HEK293 (cell line): Measurements from ENCODE around the gene EPAS1.

Experiments
- CTCF ChIA-PET: fragments of 350-600 bp; formaldehyde crosslinking; extraction: SDS; loops from one replicate; lab custom pipeline; 2021; ENCODE audit warnings: antibody characterized with exemption; lab: Yijun Ruan, JAX
- POLR2A ChIA-PET: fragments of 300-600 bp; formaldehyde crosslinking; extraction: SDS; loops from one replicate; lab custom pipeline; 2020; ENCODE audit warnings: antibody characterized with exemption, inconsistent platforms; lab: Yijun Ruan, JAX
- H3K27ac ChIP-seq: fragments of 200-500 bp; sonication (Bioruptor generic); 2 replicates; pipeline ENCODE4 v1.5.1; 2014; ENCODE audit warnings: low read depth, low read length, control low read depth, inconsistent platforms; ENCODE audit errors: extremely low read depth
- H3K36me3 ChIP-seq, 2 experiments: fragments of 200-500 bp in 1 of 2; sonication (Bioruptor generic) in 1 of 2; 1 replicate in 1 of 2; 2 replicates in 1 of 2; pipeline ENCODE4 v1.5.1; 2014 to 2017; ENCODE audit warnings: inconsistent platforms in 2 of 2, low read length in 2 of 2; ENCODE audit not compliant: control insufficient read depth in 2 of 2, insufficient read depth in 1 of 2
- H3K4me1 ChIP-seq: fragments of 200-500 bp; sonication (Bioruptor generic); 2 replicates; pipeline ENCODE4 v1.5.1; 2014; ENCODE audit warnings: mild to moderate bottlenecking, low read length, inconsistent platforms; ENCODE audit not compliant: control insufficient read depth, insufficient read depth
- H3K4me3 ChIP-seq: 2 replicates; pipeline ENCODE4 v1.5.1; 2011; ENCODE audit warnings: low read depth, mild to moderate bottlenecking, control low read depth, low read length, moderate library complexity
- H3K9me3 ChIP-seq: fragments of 200-500 bp; sonication (Bioruptor generic); 2 replicates; pipeline ENCODE4 v1.5.1; 2014; ENCODE audit warnings: low read depth, low read length, inconsistent platforms; ENCODE audit not compliant: control insufficient read depth, insufficient read depth
- BCL11A ChIP-seq: fragments of 450-650 bp; formaldehyde crosslinking; IDR thresholded peaks from 2 replicates; pipeline ENCODE4 v1.5.1; 2016; ENCODE audit warnings: low read depth, missing biosample characterization, missing genetic modification characterization
- BCL6B ChIP-seq: fragments of 450-650 bp; formaldehyde crosslinking; IDR thresholded peaks from 2 replicates; pipeline ENCODE4 v1.5.1; 2017; ENCODE audit warnings: missing biosample characterization, missing genetic modification characterization
- FEZF1 ChIP-seq: fragments of 450-650 bp; formaldehyde crosslinking; IDR thresholded peaks from 2 replicates; pipeline ENCODE4 v1.5.1; 2016; ENCODE audit warnings: missing biosample characterization, missing genetic modification characterization
- GLI4 ChIP-seq: fragments of 450-650 bp; formaldehyde crosslinking; IDR thresholded peaks from 2 replicates; pipeline ENCODE4 v1.5.1; 2016; ENCODE audit warnings: missing biosample characterization, missing genetic modification characterization
- HOXD13 ChIP-seq: sonication (generic); formaldehyde crosslinking; IDR thresholded peaks from 2 replicates; pipeline ENCODE4 v1.8.0; 2022; ENCODE audit warnings: missing genetic modification reagents, borderline replicate concordance
- IKZF3 ChIP-seq: fragments of 450-650 bp; IDR thresholded peaks from 2 replicates; pipeline ENCODE4 v1.5.0; 2018; ENCODE audit warnings: missing biosample characterization, mild to moderate bottlenecking, missing genetic modification characterization, moderate library complexity
- KLF16 ChIP-seq: fragments of 450-650 bp; formaldehyde crosslinking; IDR thresholded peaks from 2 replicates; pipeline ENCODE4 v1.5.1; 2017; ENCODE audit warnings: missing biosample characterization, missing genetic modification characterization
- KLF7 ChIP-seq: fragments of 450-650 bp; formaldehyde crosslinking; IDR thresholded peaks from 2 replicates; pipeline ENCODE4 v1.5.1; 2016; ENCODE audit warnings: missing biosample characterization, missing genetic modification characterization, borderline replicate concordance
- MYNN ChIP-seq: fragments of 450-650 bp; formaldehyde crosslinking; IDR thresholded peaks from 2 replicates; pipeline ENCODE4 v1.5.1; 2016; ENCODE audit warnings: missing biosample characterization, missing genetic modification characterization, borderline replicate concordance
- REPIN1 ChIP-seq: fragments of 450-650 bp; formaldehyde crosslinking; IDR thresholded peaks from 2 replicates; pipeline ENCODE4 v1.5.1; 2017; ENCODE audit warnings: missing biosample characterization, missing genetic modification characterization, low read depth
- YY1 ChIP-seq: fragments of 450-650 bp; formaldehyde crosslinking; IDR thresholded peaks from 2 replicates; pipeline ENCODE4 v1.5.1; 2018; ENCODE audit warnings: missing biosample characterization, missing genetic modification characterization
- ZEB2 ChIP-seq: fragments of 450-650 bp; formaldehyde crosslinking; IDR thresholded peaks from 2 replicates; pipeline ENCODE4 v1.5.1; 2016; ENCODE audit warnings: missing biosample characterization, missing genetic modification characterization
- ZNF157 ChIP-seq: fragments of 450-650 bp; formaldehyde crosslinking; IDR thresholded peaks from 2 replicates; pipeline ENCODE4 v1.5.1; 2016; ENCODE audit warnings: missing biosample characterization, missing genetic modification characterization
- ZNF302 ChIP-seq: fragments of 450-650 bp; formaldehyde crosslinking; IDR thresholded peaks from 2 replicates; pipeline ENCODE4 v1.5.1; 2016; ENCODE audit warnings: missing biosample characterization, missing genetic modification characterization, low read depth
- ZNF366 ChIP-seq: fragments of 450-650 bp; formaldehyde crosslinking; conservative IDR thresholded peaks from 2 replicates; pipeline ENCODE4 v1.5.1; 2016; ENCODE audit warnings: missing biosample characterization, missing genetic modification characterization
- ZNF391 ChIP-seq: fragments of 450-650 bp; formaldehyde crosslinking; IDR thresholded peaks from 2 replicates; pipeline ENCODE4 v1.5.1; 2016; ENCODE audit warnings: low read depth, missing biosample characterization, missing genetic modification characterization, borderline replicate concordance
- ZNF423 ChIP-seq: fragments of 450-650 bp; formaldehyde crosslinking; IDR thresholded peaks from 2 replicates; pipeline ENCODE4 v1.5.1; 2016; ENCODE audit warnings: missing biosample characterization, missing genetic modification characterization
- ZNF521 ChIP-seq: fragments of 450-650 bp; formaldehyde crosslinking; IDR thresholded peaks from 2 replicates; pipeline ENCODE4 v1.5.1; 2017; ENCODE audit warnings: missing biosample characterization, mild to moderate bottlenecking, missing genetic modification characterization
- ZNF529 ChIP-seq: fragments of 450-650 bp; formaldehyde crosslinking; IDR thresholded peaks from 2 replicates; pipeline ENCODE4 v1.5.1; 2017; ENCODE audit warnings: missing genetic modification characterization, missing biosample characterization; ENCODE audit not compliant: insufficient replicate concordance
- ZNF548 ChIP-seq: fragments of 450-650 bp; formaldehyde crosslinking; IDR thresholded peaks from 2 replicates; pipeline ENCODE4 v1.5.1; 2016; ENCODE audit warnings: missing biosample characterization, missing genetic modification characterization
- ZNF558 ChIP-seq: fragments of 450-650 bp; formaldehyde crosslinking; IDR thresholded peaks from 2 replicates; pipeline ENCODE4 v1.5.1; 2016; ENCODE audit warnings: missing biosample characterization, missing genetic modification characterization
- ZNF561 ChIP-seq: fragments of 450-650 bp; IDR thresholded peaks from 2 replicates; pipeline ENCODE4 v1.5.1; 2018; ENCODE audit warnings: missing biosample characterization, missing genetic modification characterization, borderline replicate concordance
- ZNF677 ChIP-seq: fragments of 450-650 bp; IDR thresholded peaks from 2 replicates; pipeline ENCODE4 v1.5.0; 2018; ENCODE audit warnings: missing biosample characterization, mild to moderate bottlenecking, missing genetic modification characterization, moderate library complexity
- ZNF776 ChIP-seq: fragments of 450-650 bp; formaldehyde crosslinking; IDR thresholded peaks from 2 replicates; pipeline ENCODE4 v1.5.0; 2017; ENCODE audit warnings: missing biosample characterization, missing genetic modification characterization, borderline replicate concordance
- ZSCAN16 ChIP-seq: fragments of 450-650 bp; formaldehyde crosslinking; IDR thresholded peaks from 2 replicates; pipeline ENCODE4 v1.5.1; 2016; ENCODE audit warnings: missing biosample characterization, missing genetic modification characterization
- ZXDB ChIP-seq: fragments of 450-650 bp; formaldehyde crosslinking; IDR thresholded peaks from 2 replicates; pipeline ENCODE4 v1.5.1; 2016; ENCODE audit warnings: missing biosample characterization, missing genetic modification characterization
- TF ChIP-seq, protein P1 (sequence below): fragments of 450-650 bp; formaldehyde crosslinking; IDR thresholded peaks from 2 replicates; pipeline ENCODE4 v1.5.1; 2017; ENCODE audit warnings: missing biosample characterization, missing genetic modification characterization

Gene EPAS1

GRCh38 chr2:46254474-46254873 lies 42.7 kb upstream of the EPAS1 start:
- H3K27ac ChIP-seq, result no peak overlapping the region
- CTCF ChIA-PET, result interaction anchor here (0.6 kb wide), 1 partner anchor 175 kb away, joined by 3 read pairs; no protein-coding TSS in a partner anchor
- TF ChIP-seq ZXDB (tag by site-specific recombination) (no peak), ZNF423 (tag by site-specific recombination) (no peak), ZSCAN16 (no peak), HOXD13 (CRISPR knock-in tag) (no peak), ZNF561 (tag by site-specific recombination) (no peak), ZNF776 (no peak), KLF7 (no peak), MYNN (tag by site-specific recombination) (no peak), ZNF366 (tag by site-specific recombination) (no peak), FEZF1 (no peak), ZNF157 (tag by site-specific recombination) (no peak), ZNF677 (tag by site-specific recombination) (no peak), ZNF521 (tag by site-specific recombination) (no peak), ZNF548 (tag by site-specific recombination) (no peak), YY1 (tag by site-specific recombination) (no peak)
- H3K4me1 ChIP-seq, result no peaks in the 10 kb centered on the region
- no peaks in the 10 kb centered on the region for H3K36me3 ChIP-seq
- no peaks in the 10 kb centered on the region for H3K9me3 ChIP-seq
- POLR2A ChIA-PET, result no interaction called here
- no peak overlapping the region for H3K4me3 ChIP-seq

GRCh38 chr2:46256563-46257142 lies 40.6 kb upstream of the EPAS1 start:
- CTCF ChIA-PET, result no interaction called here
- no peak overlapping the region for H3K4me3 ChIP-seq
- POLR2A ChIA-PET, result no interaction called here
- H3K27ac ChIP-seq, result no peak overlapping the region
- TF ChIP-seq ZNF558 (tag by site-specific recombination) (no peak), ZNF302 (tag by site-specific recombination) (no peak), KLF16 (tag by site-specific recombination) (no peak), ZNF529 (tag by site-specific recombination) (no peak), IKZF3 (no peak), GLI4 (tag by site-specific recombination) (no peak), ZEB2 (tag by site-specific recombination) (no peak), BCL6B (tag by site-specific recombination) (no peak), REPIN1 (tag by site-specific recombination) (no peak), BCL11A (tag by site-specific recombination) (no peak), ZNF391 (no peak)
- TF ChIP-seq, protein P1, sequence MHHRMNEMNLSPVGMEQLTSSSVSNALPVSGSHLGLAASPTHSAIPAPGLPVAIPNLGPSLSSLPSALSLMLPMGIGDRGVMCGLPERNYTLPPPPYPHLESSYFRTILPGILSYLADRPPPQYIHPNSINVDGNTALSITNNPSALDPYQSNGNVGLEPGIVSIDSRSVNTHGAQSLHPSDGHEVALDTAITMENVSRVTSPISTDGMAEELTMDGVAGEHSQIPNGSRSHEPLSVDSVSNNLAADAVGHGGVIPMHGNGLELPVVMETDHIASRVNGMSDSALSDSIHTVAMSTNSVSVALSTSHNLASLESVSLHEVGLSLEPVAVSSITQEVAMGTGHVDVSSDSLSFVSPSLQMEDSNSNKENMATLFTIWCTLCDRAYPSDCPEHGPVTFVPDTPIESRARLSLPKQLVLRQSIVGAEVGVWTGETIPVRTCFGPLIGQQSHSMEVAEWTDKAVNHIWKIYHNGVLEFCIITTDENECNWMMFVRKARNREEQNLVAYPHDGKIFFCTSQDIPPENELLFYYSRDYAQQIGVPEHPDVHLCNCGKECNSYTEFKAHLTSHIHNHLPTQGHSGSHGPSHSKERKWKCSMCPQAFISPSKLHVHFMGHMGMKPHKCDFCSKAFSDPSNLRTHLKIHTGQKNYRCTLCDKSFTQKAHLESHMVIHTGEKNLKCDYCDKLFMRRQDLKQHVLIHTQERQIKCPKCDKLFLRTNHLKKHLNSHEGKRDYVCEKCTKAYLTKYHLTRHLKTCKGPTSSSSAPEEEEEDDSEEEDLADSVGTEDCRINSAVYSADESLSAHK (tag by site-specific recombination), result no peak
- TF ChIP-seq, all 188 proteins: peak for 0
- Histone ChIP-seq H3K36me3 (no peaks in the 10 kb centered on the region), H3K9me3 (no peaks in the 10 kb centered on the region), H3K4me1 (no peaks in the 10 kb centered on the region)
